MCF 10A (cell line): Measurements from ENCODE around the gene DPH3. TPM values are rescaled to one million over a fixed set of nuclear protein-coding genes. Genes with fewer than 3 reads are reported as not detected.

ENCODE experiments used
- BruUV-seq: library from RNA; stranded (reverse); fragments of 400-500 nt; replicated peaks from 2 replicates; lab custom pipeline; 2021; lab: Mats Ljungman, UMichigan
- CTCF ChIA-PET: fragments of 300-600 bp; sonication (Branson Sonifier 250); formaldehyde crosslinking; extraction: SDS; loops from one replicate; lab custom pipeline; 2021; ENCODE audit warnings: antibody characterized with exemption, inconsistent platforms; lab: Yijun Ruan, JAX
- POLR2A ChIA-PET: fragments of 300-600, 350-650 bp; sonication (Branson Sonifier 250); formaldehyde crosslinking; extraction: SDS; loops from one replicate; lab custom pipeline; 2020; ENCODE audit warnings: antibody characterized with exemption, inconsistent platforms; lab: Yijun Ruan, JAX
- DNase-seq: peaks from one replicate; pipeline ENCODE4 v3.0.0-alpha.2; 2018; ENCODE audit not compliant: unreplicated experiment
- H3K27ac Mint-ChIP-seq: one replicate; pipeline ENCODE4 v1.8.0; 2022; ENCODE audit warnings: mild to moderate bottlenecking, low read depth, mixed read lengths; ENCODE audit not compliant: unreplicated experiment
- H3K27me3 Mint-ChIP-seq: one replicate; pipeline ENCODE4 v1.8.0; 2022; ENCODE audit warnings: mixed read lengths; ENCODE audit not compliant: insufficient read depth, unreplicated experiment
- H3K36me3 Mint-ChIP-seq: one replicate; pipeline ENCODE4 v1.8.0; 2022; ENCODE audit warnings: mild to moderate bottlenecking, moderate library complexity, mixed read lengths; ENCODE audit not compliant: insufficient read depth, unreplicated experiment
- H3K4me1 Mint-ChIP-seq: one replicate; pipeline ENCODE4 v1.8.0; 2022; ENCODE audit warnings: mixed read lengths; ENCODE audit not compliant: insufficient read depth, unreplicated experiment
- H3K4me3 Mint-ChIP-seq: one replicate; pipeline ENCODE4 v1.8.0; 2022; ENCODE audit warnings: mild to moderate bottlenecking, moderate library complexity, mixed read lengths; ENCODE audit not compliant: unreplicated experiment
- H3K9me3 Mint-ChIP-seq: one replicate; pipeline ENCODE4 v1.8.0; 2022; ENCODE audit warnings: mixed read lengths; ENCODE audit not compliant: unreplicated experiment
- CTCF ChIP-seq: fragments of 200-600 bp; IDR thresholded peaks from one replicate; pipeline ENCODE4 v1.8.0; 2022; ENCODE audit warnings: antibody characterized with exemption, mild to moderate bottlenecking; ENCODE audit not compliant: unreplicated experiment
- intact Hi-C: fragments of 100-400 bp; cut with micrococcal nuclease; formaldehyde crosslinking; loops from 2 replicates; pipeline ENCODE4 v1.14.1; 2022
- total RNA-seq: library from RNA; stranded (reverse); gene quantifications from 2 replicates; pipeline ENCODE4 v1.2.3, GENCODE V29; 2022

DPH3 gene
- total RNA-seq, 1 experiment from 2014 or later: 30.5 TPM

- Mint-ChIP-seq H3K9me3 (no peaks in the 10 kb centered on the region), H3K4me1 (no peaks in the 10 kb centered on the region), H3K27ac (no peak overlapping the region), H3K36me3 (peaks cover 24% of the 10 kb centered on the region), H3K27me3 (no peaks in the 10 kb centered on the region), H3K4me3 (no peak overlapping the region)
- ChIA-PET CTCF (interaction anchor here (0.6 to 3.1 kb wide), 6 partner anchors 12 to 232 kb away, joined by 3 to 10 read pairs (median 4); no protein-coding TSS in a partner anchor), POLR2A (no interaction called here)
- BruUV-seq: TSS peak; percentile 22
- DNase-seq: no peak
- intact Hi-C loops: no loop called here
- no peak for TF ChIP-seq CTCF
Measured at GRCh38 chr3:16304061-16305010, 39.6 kb upstream of the DPH3 start.

GRCh38 chr3:16303037-16303575, 38.4 kb upstream of the DPH3 start:
- DNase-seq: no peak
- Mint-ChIP-seq H3K4me1 (no peaks in the 10 kb centered on the region), H3K27me3 (no peaks in the 10 kb centered on the region), H3K27ac (no peak overlapping the region), H3K9me3 (no peaks in the 10 kb centered on the region), H3K36me3 (peaks cover 36% of the 10 kb centered on the region), H3K4me3 (no peak overlapping the region)
- ChIA-PET POLR2A (interaction anchor here (1.3 kb wide), 1 partner anchor 221 kb away, joined by 4 read pairs; no protein-coding TSS in a partner anchor), CTCF (interaction anchor here (0.7 to 3.1 kb wide), 3 partner anchors 13 to 23 kb away, joined by 3 to 10 read pairs (median 3); no protein-coding TSS in a partner anchor)
- BruUV-seq: no TSS peak
- TF ChIP-seq CTCF: no peak
- intact Hi-C loops: no loop called here

GRCh38 chr3:16302082-16302631, 37.4 kb upstream of the DPH3 start:
- CTCF ChIA-PET: interaction anchor here (3.1 kb wide), 1 partner anchor 12 kb away, joined by 10 read pairs; no protein-coding TSS in a partner anchor
- BruUV-seq: no TSS peak
- H3K27ac Mint-ChIP-seq: no peak overlapping the region

More at GRCh38 chr3:16302082-16302631, 37.4 kb upstream of the DPH3 start:
- H3K4me1 Mint-ChIP-seq: no peaks in the 10 kb centered on the region
- POLR2A ChIA-PET: interaction anchor here (0.6 to 1.3 kb wide), 2 partner anchors 78 to 222 kb away, joined by 3 to 4 read pairs; no protein-coding TSS in a partner anchor
- intact Hi-C loops: no loop called here
- peaks cover 41% of the 10 kb centered on the region for H3K36me3 Mint-ChIP-seq
- TF ChIP-seq CTCF: no peak
- H3K27me3 Mint-ChIP-seq: no peaks in the 10 kb centered on the region
- no peaks in the 10 kb centered on the region for H3K9me3 Mint-ChIP-seq
- DNase-seq: no peak
- no peak overlapping the region for H3K4me3 Mint-ChIP-seq
